OCI-LY7 (cell line): ENCODE data around the gene MICALL2. TPM values are rescaled to one million over a fixed set of nuclear protein-coding genes. Genes with fewer than 3 reads are reported as not detected.

ENCODE experiments used
- BruUV-seq: library from RNA; stranded (reverse); fragments of 400-500 nt; replicated peaks from 2 replicates; lab custom pipeline; 2021; lab: Mats Ljungman, UMichigan
- CTCF ChIA-PET: fragments of 300-600 bp; sonication (Branson Sonifier 250); formaldehyde crosslinking; loops from one replicate; lab custom pipeline; 2022; ENCODE audit warnings: antibody characterized with exemption; ENCODE audit not compliant: unreplicated experiment; lab: Charles Lee
- POLR2A ChIA-PET: fragments of 300-600 bp; sonication (Branson Sonifier 250); formaldehyde crosslinking; loops from one replicate; lab custom pipeline; 2022; ENCODE audit warnings: antibody characterized with exemption; lab: Charles Lee
- DNase-seq: peaks from one replicate; pipeline ENCODE4 v3.0.0-alpha.2; 2015; ENCODE audit warnings: low spot score
- H2AFZ ChIP-seq: fragments of 200-600 bp; sonication (generic), shearing (Covaris generic); 2 replicates; pipeline ENCODE4 v1.6.1; 2014; ENCODE audit warnings: mild to moderate bottlenecking, antibody characterized with exemption, low read length, moderate library complexity
- H3K27ac ChIP-seq: fragments of 200-600 bp; sonication (generic); 2 replicates; pipeline ENCODE4 v1.5.1; 2014; ENCODE audit warnings: mixed run types, low read depth, mild to moderate bottlenecking, moderate library complexity, low read length, inconsistent platforms; ENCODE audit not compliant: poor library complexity, severe bottlenecking
- H3K36me3 ChIP-seq: fragments of 200-600 bp; sonication (generic); 2 replicates; pipeline ENCODE4 v1.6.1; 2014; ENCODE audit warnings: mild to moderate bottlenecking, antibody characterized with exemption, low read length, moderate library complexity, mixed read lengths; ENCODE audit not compliant: insufficient read depth
- H3K4me1 ChIP-seq: fragments of 200-600 bp; sonication (generic); 2 replicates; pipeline ENCODE4 v1.5.1; 2014; ENCODE audit warnings: mild to moderate bottlenecking, low read length; ENCODE audit not compliant: insufficient read depth, poor library complexity, severe bottlenecking
- H3K4me2 ChIP-seq: fragments of 200-600 bp; sonication (generic); 2 replicates; pipeline ENCODE4 v1.6.1; 2014; ENCODE audit warnings: mild to moderate bottlenecking, low read length
- H3K4me3 ChIP-seq: fragments of 200-600 bp; sonication (generic); 2 replicates; pipeline ENCODE4 v1.5.1; 2014; ENCODE audit warnings: mild to moderate bottlenecking, low read depth, low read length; ENCODE audit not compliant: poor library complexity, severe bottlenecking
- H3K79me2 ChIP-seq: fragments of 200-600 bp; sonication (generic); 2 replicates; pipeline ENCODE4 v1.6.1; 2016; ENCODE audit warnings: low read depth, mild to moderate bottlenecking, low read length, moderate library complexity, mixed read lengths; ENCODE audit not compliant: insufficient read depth
- H3K9me2 ChIP-seq: fragments of 200-600 bp; sonication (generic); 2 replicates; pipeline ENCODE4 v1.6.1; 2016; ENCODE audit warnings: mild to moderate bottlenecking, low read length, mixed read lengths; ENCODE audit not compliant: insufficient read depth
- H3K9me3 ChIP-seq: fragments of 200-600 bp; sonication (generic); 2 replicates; pipeline ENCODE4 v1.6.1; 2014; ENCODE audit warnings: mild to moderate bottlenecking, mixed run types, low read length, mixed read lengths
- H4K20me1 ChIP-seq: fragments of 200-600 bp; sonication (generic); 2 replicates; pipeline ENCODE4 v1.6.1; 2014; ENCODE audit warnings: mild to moderate bottlenecking, antibody characterized with exemption, low read length, moderate library complexity, mixed read lengths; ENCODE audit not compliant: insufficient read depth
- CTCF ChIP-seq: fragments of 200-600 bp; sonication (generic); conservative IDR thresholded peaks from 2 replicates; pipeline ENCODE4 v1.5.1; 2014; ENCODE audit warnings: mild to moderate bottlenecking, antibody characterized with exemption, low read length, moderate library complexity, mixed read lengths
- EZH2phosphoT487 ChIP-seq: fragments of 200-600 bp; sonication (generic); IDR thresholded peaks from 2 replicates; pipeline ENCODE4 v1.6.1; 2018; ENCODE audit warnings: low read depth, borderline replicate concordance, mild to moderate bottlenecking, mixed run types, antibody characterized with exemption, low read length, moderate library complexity, mixed read lengths
- intact Hi-C: fragments of 100-400 bp; cut with micrococcal nuclease; formaldehyde crosslinking; loops from one replicate; pipeline ENCODE4 v1.10.0; 2022; ENCODE audit not compliant: unreplicated experiment
- total RNA-seq, 2 experiments: library from RNA; depleted of rRNA in 1 of 2; stranded (reverse); fragments of >200 nt in 1 of 2; shearing (Covaris generic) in 1 of 2; gene quantifications; 2 replicates each; pipeline ENCODE4 v1.2.3, GENCODE V29; 2014 to 2022

MICALL2 gene
- total RNA-seq, 2 experiments from 2014 or later = 1.4 to 4.5 TPM

- no peak overlapping the region for H3K4me3 ChIP-seq
- H3K27ac ChIP-seq = no peak overlapping the region
- H2AFZ ChIP-seq = no peak overlapping the region
- DNase-seq = no peak
- H3K4me2 ChIP-seq = no peak overlapping the region
- ChIA-PET CTCF (no interaction called here), POLR2A (no interaction called here)
- H4K20me1 ChIP-seq = no peaks in the 10 kb centered on the region
- no peaks in the 10 kb centered on the region for H3K36me3 ChIP-seq
- H3K9me3 ChIP-seq = no peaks in the 10 kb centered on the region
- no peaks in the 10 kb centered on the region for H3K79me2 ChIP-seq
- H3K9me2 ChIP-seq = no peaks in the 10 kb centered on the region
- TF ChIP-seq EZH2phosphoT487 = no peak
- no peak for TF ChIP-seq CTCF
- intact Hi-C loops = no loop called here
- BruUV-seq = no TSS peak
- no peaks in the 10 kb centered on the region for H3K4me1 ChIP-seq
Measured at GRCh38 chr7:1388021-1388702, 71.1 kb downstream of the MICALL2 start.

- Histone ChIP-seq H2AFZ (no peak overlapping the region), H3K9me3 (no peaks in the 10 kb centered on the region), H3K79me2 (no peaks in the 10 kb centered on the region), H3K27ac (no peak overlapping the region), H3K4me3 (no peak overlapping the region), H3K4me2 (no peak overlapping the region), H3K4me1 (no peaks in the 10 kb centered on the region), H3K36me3 (no peaks in the 10 kb centered on the region), H3K9me2 (no peaks in the 10 kb centered on the region), H4K20me1 (no peaks in the 10 kb centered on the region)
- DNase-seq = no peak
- ChIA-PET CTCF (no interaction called here), POLR2A (no interaction called here)
- no TSS peak for BruUV-seq
- no peak for TF ChIP-seq CTCF
- TF ChIP-seq EZH2phosphoT487 = no peak
- intact Hi-C loops = no loop called here
Measured at GRCh38 chr7:1387261-1387660, 72.0 kb downstream of the MICALL2 start.

- intact Hi-C loops = no loop called here
- no peak overlapping the region for H3K27ac ChIP-seq
- H3K9me3 ChIP-seq = no peaks in the 10 kb centered on the region
- ChIA-PET POLR2A (no interaction called here), CTCF (no interaction called here)
- H4K20me1 ChIP-seq = no peaks in the 10 kb centered on the region
- no peaks in the 10 kb centered on the region for H3K9me2 ChIP-seq
- H2AFZ ChIP-seq = no peak overlapping the region
- H3K4me2 ChIP-seq = no peak overlapping the region
- no peak for TF ChIP-seq EZH2phosphoT487
- no peak for TF ChIP-seq CTCF
- no TSS peak for BruUV-seq
- H3K36me3 ChIP-seq = no peaks in the 10 kb centered on the region
- H3K4me3 ChIP-seq = no peak overlapping the region
- no peaks in the 10 kb centered on the region for H3K4me1 ChIP-seq
- no peaks in the 10 kb centered on the region for H3K79me2 ChIP-seq
- no peak for DNase-seq
Measured at GRCh38 chr7:1386623-1387220, 72.5 kb downstream of the MICALL2 start.
